HCT116 (cell line): ENCODE results near the gene ZAR1L. TPM values are rescaled to one million over a fixed set of nuclear protein-coding genes. Genes with fewer than 3 reads are reported as not detected.

Source experiments
- ATAC-seq: fragments of 200-7000 bp; cut with Tn5 transposase; 2 replicates; pipeline ENCODE4 v1.9.1; 2020; ENCODE audit warnings: mild to moderate bottlenecking, moderate library complexity
- BruUV-seq: library from RNA; stranded (reverse); fragments of 400-500 nt; replicated peaks from 2 replicates; lab custom pipeline; 2021; lab: Mats Ljungman, UMichigan
- CTCF ChIA-PET: fragments of 300-600 bp; sonication (Branson Sonifier 250); formaldehyde crosslinking; loops from one replicate; lab custom pipeline; 2021; ENCODE audit warnings: antibody characterized with exemption; lab: Charles Lee
- POLR2A ChIA-PET: fragments of 300-600, 350-600 bp; sonication (Branson Sonifier 250); formaldehyde crosslinking; loops from one replicate; lab custom pipeline; 2021; ENCODE audit warnings: antibody characterized with exemption; lab: Charles Lee
- RAD21 ChIA-PET, 2 experiments: fragments of 300-600 bp; sonication (Branson Sonifier 250); formaldehyde crosslinking; loops; one replicate each; lab custom pipeline; 2023; ENCODE audit warnings: low total read pairs in 2 of 2; ENCODE audit not compliant: uncharacterized antibody in 2 of 2, unreplicated experiment in 2 of 2, low non-redundant PET in 1 of 2; lab: Charles Lee
- DNase-seq: peaks from one replicate; pipeline ENCODE4 v3.0.0-alpha.2; 2010; ENCODE audit warnings: low read depth, low spot score
- H2AFZ ChIP-seq: fragments of 200-600 bp; shearing (Covaris generic), sonication (generic); 2 replicates; pipeline ENCODE4 v1.6.1; 2017; ENCODE audit warnings: low read depth, mixed run types, mixed read lengths, antibody characterized with exemption, low read length; ENCODE audit not compliant: poor library complexity, severe bottlenecking
- H3K27ac ChIP-seq: 2 replicates; pipeline ENCODE4 v1.5.1; 2012; ENCODE audit warnings: low read depth, low read length
- H3K27me3 ChIP-seq: fragments of 200-600 bp; sonication (generic); 2 replicates; pipeline ENCODE4 v1.6.1; 2016; ENCODE audit warnings: mixed run types, low read length, mixed read lengths; ENCODE audit not compliant: insufficient read depth
- H3K36me3 ChIP-seq, 2 experiments: fragments of 200-500 bp in 1 of 2; fragments of 200-600 bp in 1 of 2; sonication (Bioruptor generic) in 1 of 2; sonication (generic) in 1 of 2; 2 replicates each; pipeline versions ENCODE4 v1.5.1 to v1.6.1; 2014 to 2016; ENCODE audit warnings: low read length in 2 of 2, inconsistent platforms in 1 of 2, mixed read lengths in 1 of 2, mixed run types in 1 of 2; ENCODE audit not compliant: insufficient read depth in 2 of 2, control insufficient read depth in 1 of 2
- H3K4me1 ChIP-seq, 2 experiments: fragments of 200-600 bp in 1 of 2; sonication (generic) in 1 of 2; 2 replicates each; pipeline versions ENCODE4 v1.5.1 to v1.6.1; 2012 to 2017; ENCODE audit warnings: low read length in 2 of 2, inconsistent platforms in 1 of 2, mild to moderate bottlenecking in 1 of 2, mixed read lengths in 1 of 2, mixed run types in 1 of 2, moderate library complexity in 1 of 2; ENCODE audit not compliant: insufficient read depth in 2 of 2, control insufficient read depth in 1 of 2
- H3K4me2 ChIP-seq: fragments of 200-600 bp; sonication (generic); 2 replicates; pipeline ENCODE4 v1.6.1; 2017; ENCODE audit warnings: mixed run types, low read length, mixed read lengths
- H3K4me3 ChIP-seq, 2 experiments: fragments of 200-600 bp in 1 of 2; sonication (generic) in 1 of 2; replicated peaks in 1 of 2; 2 replicates each; pipeline ENCODE4 v1.5.1; 2011 to 2016; ENCODE audit warnings: low read length in 2 of 2, control low read depth in 1 of 2, low read depth in 1 of 2, mild to moderate bottlenecking in 1 of 2, mixed read lengths in 1 of 2, mixed run types in 1 of 2
- H3K79me2 ChIP-seq: fragments of 200-600 bp; sonication (generic); 2 replicates; pipeline ENCODE4 v1.6.1; 2017; ENCODE audit warnings: mild to moderate bottlenecking, mixed run types, low read length, moderate library complexity, mixed read lengths; ENCODE audit not compliant: insufficient read depth
- H3K9ac ChIP-seq: fragments of 200-600 bp; sonication (generic); 2 replicates; pipeline ENCODE4 v1.6.1; 2016; ENCODE audit warnings: low read length, mixed read lengths
- H3K9me2 ChIP-seq: fragments of 200-600 bp; sonication (generic), shearing (Covaris generic); 2 replicates; pipeline ENCODE4 v1.6.1; 2017; ENCODE audit warnings: mixed run types, mild to moderate bottlenecking, moderate library complexity; ENCODE audit not compliant: insufficient read depth
- H3K9me3 ChIP-seq, 2 experiments: fragments of 200-500 bp in 1 of 2; fragments of 200-600 bp in 1 of 2; sonication (Bioruptor generic) in 1 of 2; sonication (generic) in 1 of 2; 2 replicates each; pipeline ENCODE4 v1.6.1; 2014 to 2017; ENCODE audit warnings: low read length in 2 of 2, mixed read lengths in 2 of 2, inconsistent platforms in 1 of 2, low read depth in 1 of 2, mild to moderate bottlenecking in 1 of 2, mixed run types in 1 of 2, moderate library complexity in 1 of 2; ENCODE audit not compliant: control insufficient read depth in 1 of 2, insufficient read depth in 1 of 2
- H4K20me1 ChIP-seq: fragments of 200-600 bp; sonication (generic), shearing (Covaris generic); 2 replicates; pipeline ENCODE4 v1.6.1; 2017; ENCODE audit warnings: mixed run types, mild to moderate bottlenecking, moderate library complexity; ENCODE audit not compliant: insufficient read depth
- ATF3 ChIP-seq: IDR thresholded peaks from 2 replicates; pipeline ENCODE4 v1.6.1; 2012
- EZH2 ChIP-seq: fragments of 200-600 bp; sonication (generic); IDR thresholded peaks from 2 replicates; pipeline ENCODE4 v1.6.1; 2017; ENCODE audit warnings: antibody characterized with exemption, mixed run types
- EZH2phosphoT487 ChIP-seq: fragments of 200-600 bp; IDR thresholded peaks from 2 replicates; pipeline ENCODE4 v1.6.1; 2018; ENCODE audit warnings: antibody characterized with exemption, borderline replicate concordance
- MAX ChIP-seq: IDR thresholded peaks from 2 replicates; pipeline ENCODE4 v1.6.1; 2012
- RAD21 ChIP-seq: IDR thresholded peaks from 2 replicates; pipeline ENCODE4 v1.6.1; 2012; ENCODE audit warnings: low read depth, mild to moderate bottlenecking
- REST ChIP-seq: IDR thresholded peaks from 2 replicates; pipeline ENCODE4 v1.6.1; 2012; ENCODE audit warnings: low read depth
- SIN3A ChIP-seq: IDR thresholded peaks from 2 replicates; pipeline ENCODE4 v1.6.1; 2012; ENCODE audit warnings: low read depth
- ZNF274 ChIP-seq: fragments of 200-500 bp; sonication (Bioruptor generic); IDR thresholded peaks from 2 replicates; pipeline ENCODE4 v1.6.1; 2014; ENCODE audit warnings: mild to moderate bottlenecking, low read depth, low read length, inconsistent platforms
- intact Hi-C: fragments of 100-400 bp; cut with micrococcal nuclease; formaldehyde crosslinking; loops from 2 replicates; pipeline ENCODE4 v1.10.0; 2022
- total RNA-seq: library from RNA; stranded (reverse); gene quantifications from one replicate; pipeline ENCODE4 v1.2.1, GENCODE V29; 2021; ENCODE audit not compliant: unreplicated experiment

The ZAR1L gene
- total RNA-seq, 1 experiment from 2014 or later = 0.15 TPM

GRCh38 chr13:32254416-32254815, 60.7 kb downstream of the ZAR1L start:
- ATAC-seq (no peak), DNase-seq (no peak)
- Histone ChIP-seq H3K9me2 (no peaks in the 10 kb centered on the region), H3K4me3 (no peak overlapping the region), H3K4me1 (no peaks in the 10 kb centered on the region), H3K9ac (no peak overlapping the region), H3K27me3 (no peaks in the 10 kb centered on the region), H4K20me1 (no peaks in the 10 kb centered on the region), H2AFZ (no peak overlapping the region), H3K9me3 (no peaks in the 10 kb centered on the region), H3K36me3 (no peaks in the 10 kb centered on the region), H3K79me2 (no peaks in the 10 kb centered on the region), H3K4me2 (no peak overlapping the region), H3K27ac (no peak overlapping the region)
- CTCF ChIA-PET = no interaction called here
- intact Hi-C loops = no loop called here
- TF ChIP-seq EZH2phosphoT487 (no peak), SIN3A (no peak), EZH2 (no peak), MAX (no peak), RAD21 (no peak), REST (no peak), ZNF274 (no peak), ATF3 (no peak)
- POLR2A ChIA-PET = no interaction called here
- BruUV-seq = no TSS peak
- RAD21 ChIA-PET = no interaction called here
